GM21723 (cell line): Measurements from ENCODE around the gene SCYL2.
"Not testable (repeated sequence)": the region's sequence is repeated elsewhere in the genome, so short reads cannot be mapped to it uniquely, and the experiment has no call there.

Source experiments
- ATAC-seq: cut with Tn5 transposase; IDR thresholded peaks from one replicate; pipeline ENCODE4 v1.9.1; 2021; ENCODE audit warnings: mild to moderate bottlenecking, moderate library complexity; ENCODE audit not compliant: unreplicated experiment

SCYL2 gene

DNA sequence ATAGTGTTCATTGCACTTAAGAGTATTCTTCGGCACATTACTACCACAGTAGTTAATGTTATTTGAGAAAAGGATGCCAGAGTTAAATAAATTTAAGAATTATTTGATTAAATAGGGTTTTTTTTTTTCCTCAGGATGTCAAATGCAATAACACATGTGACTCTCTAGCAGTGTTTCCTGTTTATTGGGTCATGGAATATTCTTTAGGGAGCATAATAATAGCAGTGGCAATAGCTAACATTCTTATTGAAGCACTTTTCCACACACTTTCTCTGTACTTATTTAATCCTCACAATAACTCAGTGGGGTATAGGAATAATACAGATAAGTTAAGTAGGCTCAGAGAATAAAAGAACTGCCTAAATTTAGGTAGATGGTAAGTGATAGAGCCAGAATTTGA, 44.3 kb downstream of the SCYL2 start:
- no peak for ATAC-seq

DNA sequence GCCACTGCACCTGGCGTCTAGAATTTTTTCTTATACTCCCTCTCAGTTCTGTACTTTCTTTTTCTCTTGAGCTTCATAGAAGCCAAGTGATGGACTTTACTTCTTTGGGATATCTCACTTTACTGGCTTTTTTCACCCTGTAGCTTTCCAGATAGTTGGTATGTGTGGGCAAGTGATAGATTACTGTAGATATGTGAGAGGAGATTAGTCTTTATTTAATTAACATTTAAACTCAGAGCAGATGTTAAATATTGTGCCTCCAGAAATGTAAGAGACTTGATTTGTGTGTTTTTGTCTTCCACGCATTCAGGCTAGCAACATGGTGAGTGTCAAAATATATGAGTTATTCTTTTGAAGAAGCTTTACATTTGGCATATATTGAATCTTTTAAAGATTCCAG, 50.4 kb downstream of the SCYL2 start:
- ATAC-seq = no peak

DNA sequence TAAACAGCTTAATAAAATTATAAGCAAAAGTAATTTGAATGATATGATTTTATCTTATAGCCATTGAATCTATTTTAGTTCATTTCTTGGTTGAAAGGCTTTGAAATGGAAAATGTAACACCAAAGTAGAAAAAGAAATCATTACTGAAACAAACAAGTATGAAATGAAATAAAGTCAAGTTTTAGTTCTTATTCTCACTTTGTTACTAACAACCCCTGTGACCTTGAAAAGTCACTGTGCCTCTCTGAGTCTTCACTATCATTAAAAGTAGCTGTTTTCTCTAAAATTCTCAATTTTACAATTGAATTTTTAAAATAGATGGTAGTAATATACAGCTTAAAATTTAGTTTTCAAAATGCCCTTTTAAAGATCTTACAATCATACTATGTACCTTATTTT, 57.5 kb downstream of the SCYL2 start:
- ATAC-seq = peak; percentile 53

DNA sequence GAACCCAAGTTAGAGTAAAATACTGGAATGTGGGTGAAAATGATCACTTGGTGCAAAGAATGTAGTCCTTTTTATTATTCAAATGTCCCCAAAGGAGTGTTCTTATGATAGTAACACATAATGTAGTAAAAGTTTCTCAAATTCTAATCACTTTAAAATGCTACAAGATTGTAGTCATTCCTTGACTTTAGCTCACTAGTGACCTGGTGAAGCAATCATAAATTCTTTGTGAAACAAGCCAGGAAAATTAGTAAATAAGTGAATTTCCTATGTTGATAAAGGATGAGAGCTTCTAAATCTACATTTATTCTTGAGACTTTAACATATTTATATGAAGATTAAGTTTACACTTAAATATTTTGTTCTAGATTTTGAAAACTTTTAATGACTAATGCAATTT, 59.2 kb downstream of the SCYL2 start:
- no peak for ATAC-seq

DNA sequence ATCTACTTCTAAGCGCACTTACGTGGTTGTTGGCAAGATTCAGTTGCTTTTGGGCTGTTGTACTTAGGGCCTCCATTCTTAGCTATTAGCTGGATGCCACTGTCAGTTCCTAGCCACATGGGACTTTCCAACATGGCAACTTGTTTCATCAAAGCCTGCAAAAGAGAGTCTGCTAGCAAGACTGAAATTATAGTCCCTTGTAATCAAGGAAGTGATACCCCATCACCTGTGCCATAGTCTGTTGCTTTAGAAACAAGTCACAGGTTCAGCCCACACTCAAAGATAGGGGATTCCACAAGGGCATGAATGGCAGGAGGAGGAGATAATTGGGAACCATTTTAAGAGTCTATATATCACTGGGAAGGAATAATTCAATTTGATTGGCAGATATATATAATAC, 62.8 kb downstream of the SCYL2 start:
- ATAC-seq = peak; percentile 95

DNA sequence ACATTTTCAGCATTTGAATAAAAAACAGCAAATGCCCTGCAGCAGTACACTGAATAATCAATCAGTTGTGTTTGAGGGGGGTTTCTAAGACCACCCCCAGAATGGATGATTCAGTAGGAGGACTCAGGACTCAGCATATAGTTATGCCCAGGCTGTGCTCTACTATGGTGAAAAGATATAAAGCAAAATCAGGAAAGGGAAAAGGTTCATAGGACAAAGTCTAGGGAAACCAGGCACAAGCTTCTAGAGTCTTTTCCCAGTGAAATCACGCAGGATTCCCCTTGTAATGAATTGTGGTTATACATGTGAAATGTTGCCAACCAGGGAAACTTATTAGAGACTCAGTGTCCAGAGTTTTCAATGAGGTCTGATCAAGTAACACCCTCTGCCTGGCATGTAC, 64.9 kb downstream of the SCYL2 start:
- no peak for ATAC-seq

DNA sequence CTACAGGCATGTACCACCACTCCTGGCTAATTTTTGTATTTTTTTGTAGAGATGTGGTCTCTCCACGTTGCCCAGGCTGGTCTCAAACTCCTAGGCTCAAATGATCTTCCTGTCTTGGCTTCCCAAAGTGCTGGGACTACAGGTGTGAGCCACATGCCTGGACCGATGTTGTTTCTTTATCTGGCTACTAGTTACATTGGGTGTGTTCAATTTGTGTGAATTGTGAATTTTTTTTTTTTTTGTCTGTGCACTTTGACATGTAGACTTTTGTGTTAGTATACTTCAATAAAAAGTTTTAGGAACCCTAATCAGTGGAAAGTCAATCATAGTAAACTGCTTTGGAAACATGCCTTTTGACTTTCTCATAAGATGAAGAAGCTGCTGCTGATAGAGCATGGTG, 65.9 kb downstream of the SCYL2 start:
- ATAC-seq = no peak

DNA sequence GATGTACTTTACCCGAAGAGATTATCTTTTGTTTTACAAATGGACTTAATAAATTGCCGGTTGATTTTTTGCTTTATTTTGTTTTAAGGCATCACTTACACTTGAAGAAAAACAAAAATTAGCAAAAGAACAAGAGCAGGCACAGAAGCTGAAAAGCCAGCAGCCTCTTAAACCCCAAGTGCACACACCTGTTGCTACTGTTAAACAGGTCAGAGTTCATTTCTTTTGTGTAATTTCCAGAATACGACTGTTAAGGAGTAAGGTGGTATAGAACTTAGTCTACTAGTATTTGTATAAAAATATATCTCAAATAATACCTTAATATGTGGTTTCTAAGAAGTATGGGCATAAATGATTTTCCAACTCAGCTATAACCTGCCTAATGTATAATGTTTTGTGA, 70.3 kb downstream of the SCYL2 start:
- no peak for ATAC-seq

DNA sequence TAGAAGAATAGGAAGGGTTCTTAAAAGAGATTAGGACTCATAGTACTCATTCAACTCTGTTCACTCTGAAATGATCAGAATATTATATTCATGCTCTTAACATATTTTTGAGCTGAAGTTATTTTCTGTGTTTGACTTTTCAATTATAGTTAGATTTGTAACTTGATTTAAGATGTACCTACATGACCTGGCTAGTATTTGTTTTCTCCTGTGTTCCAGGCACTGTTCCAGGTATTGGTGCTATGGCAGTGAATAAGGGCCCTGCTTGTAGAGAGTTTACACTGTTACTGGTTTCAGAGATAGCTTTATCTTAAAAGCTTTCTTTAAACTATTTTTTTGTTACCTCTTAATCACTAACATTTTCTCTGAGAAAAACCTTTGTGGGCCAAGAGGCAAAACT, 70.8 kb downstream of the SCYL2 start:
- ATAC-seq = no peak

DNA sequence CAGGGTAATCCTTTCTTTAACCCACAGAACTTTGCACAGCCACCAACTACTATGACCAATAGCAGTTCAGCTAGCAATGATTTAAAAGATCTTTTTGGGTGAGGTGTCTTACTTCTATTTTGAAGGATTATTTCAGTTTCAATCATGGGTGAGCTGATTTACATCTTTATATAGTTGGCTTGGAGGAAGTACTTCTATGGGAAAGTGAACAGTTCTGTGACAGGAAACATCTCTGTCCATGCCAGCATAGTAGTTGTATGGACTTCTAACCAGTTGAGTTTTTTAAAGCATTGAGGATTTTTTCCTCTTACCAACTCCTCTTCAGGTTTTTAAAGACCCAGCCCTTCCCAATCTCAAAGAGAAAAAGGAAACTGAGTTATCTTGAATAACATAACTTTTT, 72.1 kb downstream of the SCYL2 start:
- ATAC-seq = no peak

DNA sequence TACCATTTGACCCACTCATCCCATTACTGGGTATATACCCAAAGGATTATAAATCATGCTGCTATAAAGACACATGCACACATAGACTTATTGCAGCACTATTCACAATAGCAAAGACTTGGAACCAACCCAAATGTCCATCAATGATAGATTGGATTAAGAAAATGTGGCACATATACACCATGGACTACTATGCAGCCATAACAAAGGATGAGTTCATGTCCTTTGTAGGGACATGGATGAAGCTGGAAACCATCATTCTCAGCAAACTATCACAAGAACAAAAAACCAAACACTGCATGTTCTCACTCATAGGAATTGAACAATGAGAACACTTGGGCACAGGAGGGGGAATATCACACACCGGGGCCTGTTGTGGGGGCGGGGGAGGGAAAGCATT, 75.9 kb downstream of the SCYL2 start:
- ATAC-seq = not testable (repeated sequence)

DNA sequence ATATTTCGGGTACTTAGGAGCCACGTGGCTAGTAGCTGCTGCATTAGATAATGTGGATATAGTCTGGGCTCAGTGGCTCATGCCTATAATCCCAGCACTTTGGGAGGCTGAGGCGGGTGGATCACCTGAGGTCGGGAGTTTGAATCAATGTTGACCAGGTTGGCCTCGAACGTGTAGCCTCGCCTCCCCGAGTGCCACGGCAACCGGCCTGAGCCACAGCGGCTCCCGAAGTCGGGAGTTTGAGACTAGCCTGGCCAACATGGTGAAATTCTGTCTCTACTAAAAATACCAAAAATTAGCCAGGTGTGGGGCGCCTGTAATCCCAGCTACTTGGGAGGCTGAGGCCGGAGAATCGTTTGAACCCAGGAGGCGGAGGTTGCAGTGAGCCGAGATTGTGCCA, 77.4 kb downstream of the SCYL2 start:
- not testable (repeated sequence) for ATAC-seq

DNA sequence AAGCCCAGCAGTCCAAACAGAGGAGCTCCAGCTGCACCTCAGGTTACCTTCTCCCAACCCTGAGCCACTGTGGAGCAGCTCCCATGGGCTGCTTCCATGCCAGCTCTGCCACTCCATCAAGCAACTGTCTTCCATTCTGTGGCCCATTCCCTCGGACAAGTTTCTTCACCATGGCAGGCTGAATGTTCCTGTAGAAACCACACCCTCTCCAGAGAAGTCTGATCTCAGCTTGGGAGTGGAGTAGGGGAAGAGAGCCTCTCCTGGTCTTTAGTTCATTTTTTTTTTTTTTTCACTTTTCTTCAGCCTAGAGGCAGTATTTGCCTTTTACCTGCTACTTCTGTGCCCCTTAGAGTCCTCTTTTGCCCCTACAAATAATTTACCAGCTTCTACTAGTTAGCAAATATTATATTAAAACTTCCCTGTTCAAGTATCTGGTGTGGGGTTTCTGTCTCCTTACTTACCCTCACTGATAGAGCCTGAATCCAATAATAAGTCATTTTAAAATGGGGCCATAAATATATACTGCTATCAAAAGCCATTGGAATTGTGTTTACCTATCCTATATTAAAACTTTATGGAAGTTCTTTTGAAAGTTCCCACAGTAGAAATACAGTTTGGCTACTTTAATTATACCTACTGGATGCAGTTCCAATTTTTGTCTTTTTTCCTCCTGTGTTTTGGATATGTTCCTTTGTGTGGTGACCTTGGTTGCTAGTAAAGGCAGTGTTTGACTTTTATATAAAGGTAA, 78.2 kb downstream of the SCYL2 start:
- no peak for ATAC-seq

DNA sequence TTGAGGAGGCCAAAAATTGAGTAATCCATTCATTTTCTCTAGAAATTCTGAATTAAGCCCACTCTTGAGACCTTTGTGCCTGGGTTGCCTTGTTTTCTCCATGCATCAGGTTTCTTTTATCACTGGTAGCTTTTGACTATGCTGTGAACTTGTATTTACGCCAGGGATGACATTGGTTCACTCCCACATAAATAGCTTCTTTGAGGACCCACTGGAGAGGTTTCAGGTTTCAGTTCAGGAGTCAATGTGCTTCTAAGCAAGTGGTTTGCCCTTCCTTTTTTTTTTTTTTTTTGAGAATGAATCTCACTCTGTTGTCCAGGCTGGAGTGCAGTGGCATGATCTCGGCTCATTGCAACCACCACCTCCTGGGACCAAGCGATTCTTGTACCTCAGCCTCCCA, 79.7 kb downstream of the SCYL2 start:
- ATAC-seq = no peak

DNA sequence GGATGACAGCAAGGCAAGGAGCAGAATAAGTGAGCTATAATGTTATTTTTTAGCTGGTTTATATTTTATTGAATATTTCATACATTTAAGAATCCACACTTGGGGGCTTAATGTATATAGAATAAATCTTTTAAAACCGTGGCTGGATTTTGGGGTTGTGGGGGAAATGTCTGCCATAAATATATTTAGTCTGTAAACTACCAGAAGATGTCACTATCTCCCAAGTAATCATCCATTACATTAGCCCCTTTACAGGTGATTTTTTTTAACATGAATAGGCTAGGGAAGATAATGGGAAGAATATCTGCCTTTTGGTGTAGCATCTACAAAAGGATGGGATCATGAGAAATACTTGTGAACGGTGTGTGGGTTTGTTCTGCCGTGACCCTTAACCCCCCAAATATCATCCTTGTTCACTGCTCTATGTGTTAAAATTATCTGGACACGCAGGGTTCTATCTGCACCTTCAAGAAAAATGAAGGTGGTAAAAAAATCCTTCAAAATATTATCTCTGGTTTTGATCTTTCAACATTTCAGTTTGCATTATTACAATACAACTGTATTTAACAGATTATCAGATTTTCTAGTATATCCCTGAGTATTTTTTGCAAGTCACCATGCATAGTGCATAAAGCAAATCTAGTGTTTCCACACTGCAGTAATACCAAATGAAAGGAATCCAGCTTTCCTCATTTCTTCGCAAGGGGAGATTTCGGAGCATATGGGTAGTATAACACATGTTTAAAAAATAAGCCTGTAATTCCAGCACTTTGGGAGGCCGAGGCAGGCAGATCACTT, 81.9 kb downstream of the SCYL2 start:
- ATAC-seq = no peak

DNA sequence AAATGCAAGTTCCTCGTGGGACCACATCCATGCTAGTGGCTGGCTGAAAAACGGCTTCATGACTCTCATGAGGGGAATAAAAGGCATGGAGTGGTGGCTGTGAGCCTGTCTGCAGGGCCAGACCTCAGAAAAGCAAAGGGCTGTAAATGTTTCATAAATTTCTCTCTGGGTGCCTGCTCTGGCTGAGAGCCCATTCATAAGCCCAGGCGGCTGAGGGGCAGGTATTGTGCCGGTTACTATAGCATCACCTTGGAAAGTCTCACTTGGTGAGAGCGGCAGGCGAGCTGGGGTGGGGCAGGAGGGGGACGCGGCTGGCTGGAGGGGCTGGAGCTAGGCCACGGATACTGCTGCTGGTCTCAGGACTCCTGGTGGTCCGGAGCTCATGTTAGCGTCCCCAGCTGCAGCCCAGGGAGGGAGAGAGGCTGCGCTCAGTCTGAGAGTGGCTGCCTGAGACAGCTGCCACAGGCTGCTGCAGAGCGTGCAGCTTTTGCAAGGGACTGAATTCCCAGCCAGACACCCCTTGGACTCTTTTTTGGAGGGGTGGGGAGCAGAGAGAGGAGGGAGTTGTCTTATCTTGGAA, 89.8 kb downstream of the SCYL2 start, which contains the start of gene SLC17A8:
Gene SLC17A8, plus strand, starts transcription at position 431 of the 580 bp plus-strand sequence. CDS start 318 bp downstream, outside the sequence.
- ATAC-seq = no peak

DNA sequence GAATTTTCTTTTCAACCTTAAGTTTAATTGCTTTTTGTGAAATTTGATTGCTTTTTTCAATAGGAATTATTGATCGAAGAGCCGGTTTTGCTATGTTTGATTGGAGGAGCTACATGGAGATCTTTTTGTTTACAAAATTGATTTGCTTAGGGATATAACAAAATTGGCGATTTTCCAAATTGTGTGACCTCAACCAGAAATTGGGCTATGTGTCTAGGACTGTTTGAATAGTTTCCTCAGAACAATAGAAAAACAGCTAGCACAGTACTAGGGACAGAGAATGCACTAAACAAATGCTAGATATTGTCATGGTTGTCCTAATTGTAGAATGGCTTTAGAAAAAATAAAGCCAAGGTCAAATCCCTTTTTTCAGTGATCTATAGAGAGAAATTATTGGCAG, 92.3 kb downstream of the SCYL2 start:
- ATAC-seq = no peak

DNA sequence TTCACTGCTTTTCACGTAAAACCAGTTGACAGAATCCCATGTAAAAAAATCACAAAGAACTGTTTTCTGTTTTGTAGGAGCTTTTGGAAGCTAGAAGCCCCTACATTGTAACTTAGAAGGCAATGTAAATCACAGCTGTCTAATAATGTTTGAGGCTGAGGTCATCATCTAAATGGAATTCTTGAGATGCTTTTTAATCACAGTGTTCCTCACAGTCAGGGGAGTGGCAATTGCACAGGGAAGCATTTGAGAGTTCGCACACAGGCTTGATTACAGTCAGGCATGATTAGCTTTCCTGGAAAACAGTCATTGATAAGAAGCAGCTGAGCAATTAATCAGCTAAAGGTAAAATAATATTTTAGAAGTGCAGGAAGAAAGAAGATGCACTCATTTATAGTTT, 92.8 kb downstream of the SCYL2 start:
- ATAC-seq = no peak

DNA sequence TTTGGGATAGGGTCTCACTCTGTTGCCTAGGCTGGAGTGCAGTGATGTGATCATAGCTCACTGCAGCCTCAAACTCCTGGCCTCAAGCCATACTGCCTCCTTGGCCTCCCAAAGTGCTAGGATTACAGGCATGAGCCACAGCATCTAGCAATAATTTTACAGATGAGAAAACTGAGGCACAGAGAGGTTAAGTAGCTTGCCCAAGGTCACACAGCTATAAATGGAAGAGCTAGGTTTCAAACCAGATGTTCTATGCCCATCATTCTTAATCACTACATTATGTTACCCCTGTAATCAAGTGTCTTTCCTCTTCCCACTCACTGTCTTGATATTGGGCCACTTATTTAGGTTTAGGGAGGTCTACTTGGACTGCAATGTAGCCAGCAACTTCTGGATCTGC, 93.5 kb downstream of the SCYL2 start:
- no peak for ATAC-seq

DNA sequence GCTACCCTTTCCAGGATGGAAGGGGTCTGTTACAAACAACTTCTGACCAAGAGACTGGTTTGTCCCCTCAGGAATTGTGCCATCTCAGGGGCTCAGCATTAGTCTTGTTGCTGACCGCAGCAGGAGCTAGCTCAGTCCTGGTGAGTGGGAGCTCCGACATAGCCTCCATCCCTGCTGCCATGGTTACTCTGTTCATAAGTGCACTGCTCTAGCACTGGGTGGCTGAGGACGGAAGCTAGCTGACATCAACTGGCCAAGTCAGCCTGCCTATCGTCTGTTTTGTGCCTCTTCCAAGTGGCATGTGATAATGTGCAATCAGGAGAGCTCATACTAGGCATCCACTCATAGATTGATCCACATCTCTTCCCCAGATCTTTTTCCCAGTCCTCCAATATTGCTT, 97.3 kb downstream of the SCYL2 start:
- no peak for ATAC-seq

DNA sequence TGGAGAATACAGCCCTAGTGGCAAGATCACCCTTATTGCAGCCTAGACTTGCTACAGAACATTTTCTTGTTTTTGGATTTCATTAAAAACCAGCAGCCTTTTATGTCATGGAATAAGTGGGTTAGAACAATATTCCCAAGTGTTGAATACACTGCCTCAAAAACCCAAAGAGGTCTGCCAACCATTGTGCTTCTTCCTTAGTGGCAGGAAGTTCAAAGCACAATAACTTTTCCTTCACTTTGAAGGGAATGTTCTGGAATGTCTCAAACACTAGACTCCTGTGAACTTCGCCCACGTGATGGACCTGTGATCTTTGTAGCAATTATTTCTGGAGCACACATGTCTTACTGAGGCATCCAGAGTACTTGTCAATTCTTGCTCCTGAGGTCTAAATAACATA, 98.4 kb downstream of the SCYL2 start:
- no peak for ATAC-seq

DNA sequence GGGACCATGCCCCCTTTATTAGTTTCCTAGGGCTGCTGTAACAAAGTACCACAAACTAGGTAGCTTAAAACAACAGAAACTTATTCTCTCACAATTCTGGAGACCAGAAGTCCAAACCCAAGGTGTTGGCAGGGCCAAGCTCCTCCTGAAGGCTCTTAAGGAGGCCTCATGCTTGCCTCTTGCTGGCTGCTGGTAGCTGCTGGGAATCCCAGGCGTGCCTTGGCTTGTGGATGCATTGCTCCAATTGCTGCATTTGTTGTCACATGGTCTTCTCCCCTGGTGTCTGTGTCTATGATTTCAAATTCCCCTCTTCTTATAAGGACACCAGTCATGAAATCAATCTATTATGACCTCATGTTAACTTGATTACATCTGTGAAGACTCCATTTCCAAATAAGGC, 101.1 kb downstream of the SCYL2 start:
- no peak for ATAC-seq
